Ovary (tissue), 9 donors: Measurements from ENCODE around the gene EZH1. TPM values are rescaled to one million over a fixed set of nuclear protein-coding genes. Genes with fewer than 3 reads are reported as not detected.
A peak's percentile ranks its signal among the peaks of the same experiment; 100 is the strongest.

Experiments used
- DNase-seq, 5 donors: peaks; one replicate each; pipeline ENCODE4 v3.0.0-alpha.2; 2019 to 2020
- H3K27ac ChIP-seq, 2 donors: fragments of 200-600 bp; one replicate each; pipeline versions ENCODE4 v1.5.1 to v1.8.0; 2019 to 2022
- H3K27me3 ChIP-seq: fragments of 200-600 bp; one replicate; pipeline ENCODE4 v1.8.0; 2022
- H3K36me3 ChIP-seq: fragments of 200-600 bp; sonication (generic); one replicate; pipeline ENCODE4 v1.5.1; 2019
- H3K4me1 ChIP-seq: one replicate; pipeline ENCODE4 v1.8.1; 2013; ENCODE audit warnings: mild to moderate bottlenecking, moderate library complexity; ENCODE audit not compliant: insufficient read depth
- H3K4me3 ChIP-seq: fragments of 200-600 bp; sonication (generic); one replicate; pipeline ENCODE4 v1.5.1; 2017
- H3K9me3 ChIP-seq, 2 donors: fragments of 200-600 bp in 1 of 2; sonication (generic) in 1 of 2; one replicate each; pipeline versions ENCODE4 v1.5.1 to v1.8.1; 2013 to 2019; ENCODE audit warnings: mild to moderate bottlenecking in 1 of 2, moderate library complexity in 1 of 2
- EP300 ChIP-seq: sonication (generic); formaldehyde crosslinking; IDR thresholded peaks from one replicate; pipeline ENCODE4 v1.6.1; 2017; ENCODE audit warnings: antibody characterized with exemption
- POLR2A ChIP-seq: fragments of 450-650 bp; IDR thresholded peaks from one replicate; pipeline ENCODE4 v1.6.1; 2017; ENCODE audit warnings: antibody characterized with exemption, mild to moderate bottlenecking, moderate library complexity
- WGBS, 3 donors: extraction: QIAGEN DNeasy Blood & Tissue Kit in 1 of 3; methylation state at CpG; one replicate each; pipeline versions ENCODE4 v1.1.5 to v1.1.7; 2013 to 2017; 5-methylcytosine and 5-hydroxymethylcytosine counted together
- intact Hi-C, 4 donors: fragments of 100-400 bp; cut with DNase I; formaldehyde crosslinking; loops; one replicate each; pipeline versions ENCODE4 v1.11.0 to v1.15.1; 2022 to 2023
- polyA plus RNA-seq, 2 donors: library from polyadenylated mRNA; stranded (reverse); fragments of 200-250 nt in 1 of 2; fragments of 350-450 nt in 1 of 2; fragmentation: Illumina TruSeq in 1 of 2; extraction: RNeasy Lipid Tissue Mini Kit (QIAGEN cat#74804) in 1 of 2; gene quantifications; one replicate each; pipeline ENCODE4 v1.2.3, GENCODE V29; 2013 to 2014
- total RNA-seq, 7 donors: library from RNA; depleted of rRNA in 2 of 7; stranded (reverse); fragments of >200 nt in 2 of 7; fragmentation: NEBNext Ultra II Directional in 3 of 7; extraction: Animal tissue kit (Norgen Biotek cat#: 25700) in 3 of 7; gene quantifications; one replicate each; pipeline versions ENCODE4 v1.1.0 to v1.2.4, GENCODE V29; 2016 to 2023
- TF ChIP-seq, protein P1 (sequence below), 3 donors: fragments of 450-650 bp in 2 of 3; fragments of 200-600 bp in 1 of 3; IDR thresholded peaks; one replicate each; pipeline versions ENCODE4 v1.5.1 to v1.8.0; 2016 to 2022; ENCODE audit warnings: antibody characterized with exemption in 3 of 3, mild to moderate bottlenecking in 1 of 3
- donor health status: DM: no; HTN: no; CAD: no; lungs with moderate emphysema.
- donor health status: DM: no; HTN: no; CAD: no.
- donor health status: Bipolar disorder and iron deficiency.
- donor health status: DM: yes; HTN: yes; CAD: no.
- donor health status: DM: no; HTN: no; CAD: no.
- donor health status: DM: yes; HTN: yes; CAD: no.

The EZH1 gene
- total and polyA plus RNA-seq, 9 donors: 32.9 to 95.2 (median 67.8) TPM

DNA sequence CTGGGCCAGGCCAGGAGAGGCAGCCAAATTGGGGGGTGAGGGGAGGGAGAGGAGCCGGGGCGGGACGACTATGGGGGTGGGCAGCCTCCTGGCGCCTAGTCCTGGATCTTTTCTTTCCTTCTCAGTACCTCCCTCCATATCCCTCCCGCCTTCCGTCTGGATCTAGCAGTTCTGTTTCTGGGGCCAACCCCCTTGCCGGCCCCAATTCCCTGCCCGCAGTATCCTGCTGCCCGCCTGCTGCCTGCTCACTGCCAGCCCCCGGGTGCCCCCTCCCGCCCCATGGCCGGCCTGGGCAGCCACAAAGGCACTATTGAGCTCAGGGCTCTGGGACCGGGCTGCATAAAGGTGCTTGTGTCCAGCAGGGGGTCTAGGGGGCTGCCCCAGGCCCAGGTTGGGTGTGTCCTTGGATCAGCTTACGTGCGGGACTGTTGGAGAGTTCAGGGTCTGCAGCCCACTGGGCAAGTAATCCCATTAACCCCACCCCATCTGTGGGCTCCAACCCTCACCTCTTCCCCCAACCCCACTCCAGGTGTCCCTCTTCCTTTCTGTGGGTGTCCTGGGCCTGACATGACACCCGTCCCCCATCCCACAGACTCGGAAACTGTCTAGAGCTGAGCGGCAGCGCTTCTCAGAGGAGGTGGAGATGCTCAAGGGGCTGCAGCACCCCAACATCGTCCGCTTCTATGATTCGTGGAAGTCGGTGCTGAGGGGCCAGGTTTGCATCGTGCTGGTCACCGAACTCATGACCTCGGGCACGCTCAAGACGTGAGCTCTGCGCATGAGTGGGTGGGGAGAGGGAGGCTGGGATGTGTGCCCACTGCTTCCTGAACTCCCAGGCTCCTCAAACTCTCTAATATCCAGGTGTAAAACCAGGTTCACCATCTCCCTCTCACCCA is 37.6 kb upstream of the EZH1 start:
- H3K4me3 ChIP-seq: no peak overlapping the region
- WGBS, 3 donors: 22 to 50% (median 34%) methylated on average over 27 to 29 of the region's 29 CpGs
- H3K9me3 ChIP-seq: no peaks in the 10 kb centered on the region
- no peak overlapping the region for H3K27ac ChIP-seq
- intact Hi-C loops: no loop called here
- H3K4me1 ChIP-seq: peaks cover 4% of the 10 kb centered on the region
- no peaks in the 10 kb centered on the region for H3K36me3 ChIP-seq
- TF ChIP-seq, protein P1, sequence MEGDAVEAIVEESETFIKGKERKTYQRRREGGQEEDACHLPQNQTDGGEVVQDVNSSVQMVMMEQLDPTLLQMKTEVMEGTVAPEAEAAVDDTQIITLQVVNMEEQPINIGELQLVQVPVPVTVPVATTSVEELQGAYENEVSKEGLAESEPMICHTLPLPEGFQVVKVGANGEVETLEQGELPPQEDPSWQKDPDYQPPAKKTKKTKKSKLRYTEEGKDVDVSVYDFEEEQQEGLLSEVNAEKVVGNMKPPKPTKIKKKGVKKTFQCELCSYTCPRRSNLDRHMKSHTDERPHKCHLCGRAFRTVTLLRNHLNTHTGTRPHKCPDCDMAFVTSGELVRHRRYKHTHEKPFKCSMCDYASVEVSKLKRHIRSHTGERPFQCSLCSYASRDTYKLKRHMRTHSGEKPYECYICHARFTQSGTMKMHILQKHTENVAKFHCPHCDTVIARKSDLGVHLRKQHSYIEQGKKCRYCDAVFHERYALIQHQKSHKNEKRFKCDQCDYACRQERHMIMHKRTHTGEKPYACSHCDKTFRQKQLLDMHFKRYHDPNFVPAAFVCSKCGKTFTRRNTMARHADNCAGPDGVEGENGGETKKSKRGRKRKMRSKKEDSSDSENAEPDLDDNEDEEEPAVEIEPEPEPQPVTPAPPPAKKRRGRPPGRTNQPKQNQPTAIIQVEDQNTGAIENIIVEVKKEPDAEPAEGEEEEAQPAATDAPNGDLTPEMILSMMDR (IDR thresholded peaks at IDR 0.05): no peak
- DNase-seq: peak in 1 of 5 donors; percentile 43
- no peaks in the 10 kb centered on the region for H3K27me3 ChIP-seq

DNA sequence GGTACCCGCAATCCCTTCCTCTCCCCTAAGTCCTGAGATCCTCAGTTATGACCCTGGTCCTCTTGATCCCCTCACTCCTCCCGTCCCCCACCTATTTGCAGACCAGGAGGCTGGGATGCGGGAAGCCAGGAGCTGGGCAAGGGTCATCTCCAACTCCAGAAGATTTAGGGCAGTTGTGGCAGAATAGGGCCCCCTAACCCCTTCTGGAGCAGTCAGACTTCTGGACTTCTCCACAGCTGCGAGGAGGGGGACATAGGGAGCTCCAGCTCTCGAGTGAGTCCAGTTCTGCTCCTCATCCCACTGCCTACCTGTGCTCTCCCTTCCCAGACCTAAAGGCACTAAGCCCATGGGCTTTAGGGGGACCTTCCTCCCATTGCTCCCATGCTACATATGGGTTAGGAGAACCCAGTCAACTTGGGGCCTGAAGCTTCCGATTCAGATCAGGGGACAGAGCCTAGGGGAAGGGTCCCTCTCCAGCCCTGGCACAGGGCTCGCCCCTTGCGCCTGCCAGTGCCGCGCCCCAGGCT is 36.9 kb upstream of the EZH1 start:
- Histone ChIP-seq H3K27me3 (no peaks in the 10 kb centered on the region), H3K4me3 (no peak overlapping the region), H3K36me3 (no peaks in the 10 kb centered on the region), H3K27ac (no peak overlapping the region), H3K9me3 (no peaks in the 10 kb centered on the region), H3K4me1 (peaks cover 4% of the 10 kb centered on the region)
- WGBS, 3 donors: 29 to 58% (median 34%) methylated on average over 10 of the region's 10 CpGs
- DNase-seq: peak in 1 of 5 donors; percentile 17
- TF ChIP-seq POLR2A: no peak
- TF ChIP-seq EP300: no peak
- TF ChIP-seq, protein P1 (IDR thresholded peaks at IDR 0.05): no peak
- intact Hi-C loops: no loop called here

DNA sequence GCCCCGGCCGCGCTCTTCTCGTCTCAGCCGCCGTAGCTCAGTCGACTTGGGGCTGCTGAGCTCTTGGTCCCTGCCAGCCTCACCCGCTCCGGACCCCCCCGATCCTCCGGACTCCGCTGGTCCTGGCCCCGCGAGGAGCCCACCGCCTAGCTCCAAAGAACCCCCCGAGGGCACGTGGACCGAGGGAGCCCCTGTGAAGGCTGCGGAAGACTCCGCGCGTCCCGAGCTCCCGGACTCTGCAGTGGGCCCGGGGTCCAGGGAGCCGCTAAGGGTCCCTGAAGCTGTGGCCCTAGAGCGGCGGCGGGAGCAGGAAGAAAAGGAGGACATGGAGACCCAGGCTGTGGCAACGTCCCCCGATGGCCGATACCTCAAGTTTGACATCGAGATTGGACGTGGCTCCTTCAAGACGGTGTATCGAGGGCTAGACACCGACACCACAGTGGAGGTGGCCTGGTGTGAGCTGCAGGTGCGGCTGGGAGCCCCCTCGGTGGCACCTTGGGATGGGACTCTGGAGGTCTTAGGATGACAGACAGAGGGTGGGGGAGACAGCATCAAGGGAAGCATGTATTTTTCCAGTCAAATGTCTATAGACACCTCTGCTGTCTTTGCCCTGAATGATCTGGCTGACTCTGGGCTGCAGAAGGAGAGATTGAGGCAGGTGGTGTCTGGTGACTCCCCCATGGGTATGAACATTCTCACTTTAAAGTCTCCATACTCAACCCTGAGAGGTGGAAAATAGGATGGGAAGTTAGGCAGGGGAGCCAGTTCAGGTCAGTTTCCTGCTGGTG is 36.2 kb upstream of the EZH1 start:
- H3K27me3 ChIP-seq: no peaks in the 10 kb centered on the region
- no peaks in the 10 kb centered on the region for H3K36me3 ChIP-seq
- TF ChIP-seq POLR2A (no peak), EP300 (no peak)
- TF ChIP-seq, protein P1 (IDR thresholded peaks at IDR 0.05): no peak
- H3K4me1 ChIP-seq: peaks cover 4% of the 10 kb centered on the region
- no peaks in the 10 kb centered on the region for H3K9me3 ChIP-seq
- peak overlapping the region; percentile 21 for H3K4me3 ChIP-seq
- peak in 2 of 5 donors; percentile 19 to 42 for DNase-seq
- WGBS, 3 donors: 4 to 8% (median 5%) methylated on average over 30 to 39 of the region's 39 CpGs
- intact Hi-C loops: no loop called here
- peak overlapping the region in 1 of 2 donors; percentile 20 for H3K27ac ChIP-seq
